B cell (primary cell): ENCODE data around the gene EXOC3L1. TPM values are rescaled to one million over a fixed set of nuclear protein-coding genes. Genes with fewer than 3 reads are reported as not detected.

Experiments used
- ATAC-seq: fragments of 200-7000 bp; cut with Tn5 transposase; one replicate; pipeline ENCODE4 v1.10.0; 2021; ENCODE audit warnings: low read depth, mild to moderate bottlenecking, moderate number of reproducible peaks, moderate library complexity
- CTCF ChIA-PET: fragments of 350-600 bp; sonication (Branson Sonifier 250); formaldehyde crosslinking; loops from one replicate; lab custom pipeline; 2021; ENCODE audit warnings: antibody characterized with exemption, inconsistent platforms; lab: Charles Lee
- POLR2A ChIA-PET: fragments of 350-600 bp; sonication (Branson Sonifier 250); formaldehyde crosslinking; loops from one replicate; lab custom pipeline; 2021; ENCODE audit warnings: antibody characterized with exemption; lab: Charles Lee
- DNase-seq: peaks from one replicate; pipeline ENCODE4 v3.0.0; 2013
- H2AFZ ChIP-seq: 2 replicates; pipeline ENCODE4 v1.6.1; 2012; ENCODE audit warnings: mild to moderate bottlenecking, low read depth, low read length; ENCODE audit not compliant: insufficient read depth, poor library complexity, severe bottlenecking
- H3K27ac ChIP-seq, 2 donors: 1 replicate in 1 of 2; 2 replicates in 1 of 2; pipeline ENCODE4 v1.5.1; 2012 to 2013; ENCODE audit warnings: low read length in 2 of 2, mild to moderate bottlenecking in 2 of 2, moderate library complexity in 1 of 2
- H3K27me3 ChIP-seq, 4 experiments: fragments of 200-600 bp in 1 of 4; sonication (generic) in 1 of 4; replicated peaks in 1 of 4; 1 replicate in 2 of 4; 2 replicates in 2 of 4; pipeline versions ENCODE4 v1.6.1 to v1.7.0; 2013 to 2016; ENCODE audit warnings: low read length in 3 of 4, mild to moderate bottlenecking in 2 of 4, mixed read lengths in 1 of 4, moderate library complexity in 1 of 4; ENCODE audit not compliant: insufficient read depth in 4 of 4, control insufficient read depth in 3 of 4; ENCODE audit errors: control extremely low read depth in 1 of 4
- H3K36me3 ChIP-seq, 2 experiments: replicated peaks in 1 of 2; 1 replicate in 1 of 2; 2 replicates in 1 of 2; pipeline versions ENCODE4 v1.6.1 to v1.7.1; 2013; ENCODE audit warnings: low read length in 1 of 2; ENCODE audit not compliant: insufficient read depth in 2 of 2, control insufficient read depth in 1 of 2; ENCODE audit errors: control extremely low read depth in 1 of 2, extremely low read depth in 1 of 2
- H3K4me1 ChIP-seq, 2 donors: fragments of 200-600 bp in 1 of 2; sonication (generic) in 1 of 2; 1 replicate in 1 of 2; 2 replicates in 1 of 2; pipeline versions ENCODE4 v1.5.1 to v1.6.1; 2013 to 2017; ENCODE audit warnings: low read length in 2 of 2; ENCODE audit not compliant: control insufficient read depth in 2 of 2, insufficient read depth in 2 of 2
- H3K4me2 ChIP-seq: replicated peaks from 2 replicates; pipeline ENCODE3; 2012; ENCODE audit warnings: mild to moderate bottlenecking, low read depth, low read length; ENCODE audit not compliant: poor library complexity, severe bottlenecking
- H3K4me3 ChIP-seq, 5 experiments: fragments of 200-600 bp in 1 of 5; sonication (generic) in 1 of 5; 1 replicate in 3 of 5; 2 replicates in 2 of 5; pipeline versions ENCODE4 v1.5.1 to v1.7.0; 2011 to 2016; ENCODE audit warnings: low read length in 4 of 5, mild to moderate bottlenecking in 4 of 5, low read depth in 2 of 5, control low read depth in 1 of 5, moderate library complexity in 1 of 5; ENCODE audit not compliant: insufficient read depth in 1 of 5; ENCODE audit errors: control extremely low read depth in 1 of 5, extremely low read depth in 1 of 5
- H3K79me2 ChIP-seq: fragments of 200-600 bp; sonication (generic); one replicate; pipeline ENCODE4 v1.6.0; 2016; ENCODE audit warnings: low read length; ENCODE audit not compliant: control insufficient read depth, insufficient read depth
- H3K9ac ChIP-seq: fragments of 200-600 bp; sonication (generic); 2 replicates; pipeline ENCODE4 v1.6.1; 2017; ENCODE audit warnings: mild to moderate bottlenecking, low read length, moderate library complexity
- H3K9me3 ChIP-seq, 3 donors: one replicate each; pipeline versions ENCODE4 v1.6.1 to v1.7.1; 2013; ENCODE audit warnings: low read length in 2 of 3; ENCODE audit not compliant: control insufficient read depth in 2 of 3, insufficient read depth in 1 of 3; ENCODE audit errors: control extremely low read depth in 1 of 3
- H4K20me1 ChIP-seq: 2 replicates; pipeline ENCODE4 v1.6.0; 2012; ENCODE audit warnings: mild to moderate bottlenecking, low read length; ENCODE audit not compliant: insufficient read depth, control insufficient read depth, poor library complexity, severe bottlenecking
- H3K27ac Mint-ChIP-seq: one replicate; pipeline ENCODE4 v1.8.0; 2021; ENCODE audit warnings: mixed read lengths
- H3K27me3 Mint-ChIP-seq: one replicate; pipeline ENCODE4 v1.8.0; 2021; ENCODE audit warnings: mixed read lengths
- H3K4me1 Mint-ChIP-seq: one replicate; pipeline ENCODE4 v1.8.0; 2021; ENCODE audit warnings: mixed read lengths
- H3K4me3 Mint-ChIP-seq: one replicate; pipeline ENCODE4 v1.8.0; 2021; ENCODE audit warnings: mixed read lengths
- H3K9me3 Mint-ChIP-seq: one replicate; pipeline ENCODE4 v1.8.0; 2022; ENCODE audit warnings: mixed read lengths; ENCODE audit not compliant: insufficient read depth
- CTCF ChIP-seq: fragments of 200-600 bp; IDR thresholded peaks from one replicate; pipeline ENCODE4 v1.8.0; 2022; ENCODE audit warnings: antibody characterized with exemption, mild to moderate bottlenecking
- EZH2 ChIP-seq: IDR thresholded peaks from 2 replicates; pipeline ENCODE4 v1.6.1; 2012; ENCODE audit warnings: borderline replicate concordance, low read depth, mild to moderate bottlenecking, moderate library complexity, low read length; ENCODE audit not compliant: insufficient read depth, poor library complexity, severe bottlenecking
- WGBS: methylation state at CpG from one replicate; pipeline ENCODE4 v1.1.5; 2013; ENCODE audit warnings: missing lambda C conversion rate; ENCODE audit not compliant: insufficient coverage; 5-methylcytosine and 5-hydroxymethylcytosine counted together
- intact Hi-C: fragments of 100-400 bp; cut with micrococcal nuclease; formaldehyde crosslinking; loops from one replicate; pipeline ENCODE4 v1.10.0; 2022
- polyA plus RNA-seq: library from polyadenylated mRNA; depleted of rRNA; stranded (reverse); fragments of >200 nt; gene quantifications from 2 replicates; pipeline ENCODE4 v1.2.3, GENCODE V29; 2012
- total RNA-seq, 2 donors: library from RNA; stranded (reverse); fragments of 120-200 nt in 1 of 2; gene quantifications; 1 replicate in 1 of 2; 2 replicates in 1 of 2; pipeline versions ENCODE4 v1.2.3 to v1.2.4, GENCODE V29; 2013 to 2022

The EXOC3L1 gene
- total and polyA plus RNA-seq, 2 donors (not counting 1 experiment from before 2014, with no cell fraction given), result not detected

GRCh38 chr16:67233596-67233995 is 43.7 kb upstream of the EXOC3L1 start:
- H3K27ac ChIP-seq, result no peak overlapping the region
- Mint-ChIP-seq H3K27ac (no peak overlapping the region), H3K4me3 (no peak overlapping the region), H3K4me1 (no peaks in the 10 kb centered on the region), H3K9me3 (no peaks in the 10 kb centered on the region), H3K27me3 (no peaks in the 10 kb centered on the region)
- no peak overlapping the region for H3K4me3 ChIP-seq
- H4K20me1 ChIP-seq, result peaks cover 5% of the 10 kb centered on the region
- H2AFZ ChIP-seq, result no peak overlapping the region
- TF ChIP-seq CTCF, result no peak
- no peak for TF ChIP-seq EZH2
- no peak overlapping the region for H3K4me2 ChIP-seq
- 92% methylated on average over 6 of the region's 7 CpGs for WGBS
- H3K36me3 ChIP-seq, result peaks cover 0 to 62% of the 10 kb centered on the region in 2 experiments
- POLR2A ChIA-PET, result interaction anchor here (0.7 kb wide), 1 partner anchor 295 kb away, joined by 3 read pairs; the partner anchor contains the start of gene RIPOR1
- ATAC-seq (no peak), DNase-seq (no peak)
- H3K9me3 ChIP-seq, result no peaks in the 10 kb centered on the region
- CTCF ChIA-PET, result interaction anchor here (1.4 to 1.5 kb wide), 2 partner anchors 12 to 78 kb away, joined by 3 to 4 read pairs; no protein-coding TSS in a partner anchor
- no peaks in the 10 kb centered on the region for H3K4me1 ChIP-seq
- H3K27me3 ChIP-seq, result no peaks in the 10 kb centered on the region
- intact Hi-C loops, result no loop called here
- H3K79me2 ChIP-seq, result peaks cover 6% of the 10 kb centered on the region
- no peak overlapping the region for H3K9ac ChIP-seq

- ChIA-PET POLR2A (no interaction called here), CTCF (interaction anchor here (2.5 kb wide), 1 partner anchor 14 kb away, joined by 9 read pairs; no protein-coding TSS in a partner anchor)
- ATAC-seq (no peak), DNase-seq (no peak)
- no peak overlapping the region for H3K4me3 Mint-ChIP-seq
- H3K9me3 ChIP-seq, result no peaks in the 10 kb centered on the region
- H3K4me1 Mint-ChIP-seq, result peaks cover 21% of the 10 kb centered on the region
- peaks cover 19% of the 10 kb centered on the region for H4K20me1 ChIP-seq
- peak overlapping the region; percentile 20 for H3K27ac Mint-ChIP-seq
- no peaks in the 10 kb centered on the region for H3K27me3 ChIP-seq
- peaks cover 21% of the 10 kb centered on the region for H3K79me2 ChIP-seq
- no peaks in the 10 kb centered on the region for H3K27me3 Mint-ChIP-seq
- no peak overlapping the region for H3K27ac ChIP-seq
- H3K9me3 Mint-ChIP-seq, result no peaks in the 10 kb centered on the region
- H3K36me3 ChIP-seq, result peaks cover 0 to 45% of the 10 kb centered on the region in 2 experiments
- no peak overlapping the region for H3K4me2 ChIP-seq
- no peak for TF ChIP-seq EZH2
- no peak for TF ChIP-seq CTCF
- intact Hi-C loops, result no loop called here
- H3K9ac ChIP-seq, result no peak overlapping the region
- 88% methylated on average over 11 of the region's 12 CpGs for WGBS
- no peak overlapping the region for H3K4me3 ChIP-seq
- no peak overlapping the region for H2AFZ ChIP-seq
- peaks cover 13 to 18% of the 10 kb centered on the region in 2 donors for H3K4me1 ChIP-seq
Measured at GRCh38 chr16:67230809-67231660, 41.1 kb upstream of the EXOC3L1 start.
